ENCODE results near the gene METTL8. TPM values are rescaled to one million over a fixed set of nuclear protein-coding genes. Genes with fewer than 3 reads are reported as not detected.
A peak's percentile ranks its signal among the peaks of the same experiment; 100 is the strongest.
"Not testable (repeated sequence)": the region's sequence is repeated elsewhere in the genome, so short reads cannot be mapped to it uniquely, and the experiment has no call there.

METTL8 gene
- total and polyA plus RNA-seq, 2 of the 13 experiments (the other 11 are each of a cell fraction or from before 2014, with no cell fraction given): 18.6 to 68.2 TPM

GRCh38 chr2:171422710-171423495, 10.9 kb downstream of the METTL8 start:
- H3K9ac ChIP-seq (ENCODE audit: insufficient read depth, low read depth, low read length); H4K20me1 ChIP-seq (ENCODE audit: insufficient read depth, low read length); intact Hi-C loops (cut with micrococcal nuclease; ENCODE audit: unreplicated experiment); CTCF ChIA-PET (ENCODE audit: low intra/inter-chr PET ratio, low total read pairs); H3K36me3 ChIP-seq (replicated peaks in 1 of 2; ENCODE audit: control insufficient read depth in 1 of 2, insufficient read depth in 2 of 2, low read length in 2 of 2); H2AFZ ChIP-seq (ENCODE audit: low read length); DNase-seq (ENCODE audit: low spot score); ATAC-seq; POLR2A ChIA-PET; H3K27ac ChIP-seq (ENCODE audit: extremely low read length, insufficient read depth, low read length); in situ Hi-C loops (cut with HindIII; ENCODE audit: extremely low pct_ligation_motif_present, low pct_unique_long_range_greater_than_20kb); FAIRE-seq; H3K27me3 ChIP-seq (ENCODE audit: control insufficient read depth in 1 of 2, insufficient read depth in 2 of 2, low read length in 2 of 2); H3K4me3 ChIP-seq (replicated peaks in 1 of 3; ENCODE audit: insufficient read depth in 1 of 3, low read depth in 2 of 3, low read length in 3 of 3); BruUV-seq (replicated peaks); H3K4me2 ChIP-seq (ENCODE audit: low read depth, low read length); H3K4me1 ChIP-seq (ENCODE audit: insufficient read depth, low read length): not testable (repeated sequence)
- peaks cover 62% of the 10 kb centered on the region for H3K79me2 ChIP-seq (ENCODE audit: insufficient read depth, low read length)
- peaks cover 28% of the 10 kb centered on the region for H3K9me3 ChIP-seq (ENCODE audit: low read length)
- WGBS (ENCODE audit: low lambda C conversion rate): 96% methylated on average over 2 of the region's 2 CpGs
- TF ChIP-seq MAFK (conservative IDR thresholded peaks at IDR 0.05 in 1 of 2, IDR thresholded peaks at IDR 0.05 in 1 of 2; ENCODE audit: low read length in 2 of 2): peak; percentile 42 to 51; a peak in 3 of 4 replicates
- TF ChIP-seq MAFF (IDR thresholded peaks at IDR 0.05; ENCODE audit: low read depth, low read length): peak; percentile 27; the same call in 1 of the 2 replicates

- in situ Hi-C loops (cut with HindIII; ENCODE audit: extremely low pct_ligation_motif_present, low pct_unique_long_range_greater_than_20kb) (no loop called here), intact Hi-C loops (cut with micrococcal nuclease; ENCODE audit: unreplicated experiment) (no loop called here)
- H3K9me3 ChIP-seq (ENCODE audit: low read length): peaks cover 28% of the 10 kb centered on the region
- DNase-seq (ENCODE audit: low spot score) (no peak), FAIRE-seq (no peak), ATAC-seq (no peak)
- TF ChIP-seq CREB1 (IDR thresholded peaks at IDR 0.05) (peak; percentile 45; the same call in 1 of the 2 replicates), CREB1 (CRISPR knock-in tag; IDR thresholded peaks at IDR 0.05) (no peak), ZNF674 (CRISPR knock-in tag; IDR thresholded peaks at IDR 0.05; ENCODE audit: low read depth) (no peak), ATF7 (IDR thresholded peaks at IDR 0.05) (peak; percentile 94), ATF7 (CRISPR knock-in tag; IDR thresholded peaks at IDR 0.05) (no peak)
- no peak overlapping the region for H3K4me2 ChIP-seq (ENCODE audit: low read depth, low read length)
- no peaks in the 10 kb centered on the region for H3K27me3 ChIP-seq (ENCODE audit: control insufficient read depth in 1 of 2, insufficient read depth in 2 of 2, low read length in 2 of 2)
- peaks cover under 1% of the 10 kb centered on the region; the same call in 1 of the 2 replicates for H4K20me1 ChIP-seq (ENCODE audit: insufficient read depth, low read length)
- peaks cover 4% of the 10 kb centered on the region for H3K4me1 ChIP-seq (ENCODE audit: insufficient read depth, low read length)
- WGBS (ENCODE audit: low lambda C conversion rate): 95% methylated on average over 3 of the region's 3 CpGs
- BruUV-seq (replicated peaks): no TSS peak
- POLR2A ChIA-PET: interaction anchor here (1.2 to 1.3 kb wide), 2 partner anchors 13 kb away, joined by 4 read pairs; partner anchors contain the start of genes DCAF17 and METTL8
- H3K79me2 ChIP-seq (ENCODE audit: insufficient read depth, low read length): peaks cover 47% of the 10 kb centered on the region
- CTCF ChIA-PET (ENCODE audit: low intra/inter-chr PET ratio, low total read pairs): no interaction called here
- no peak overlapping the region for H3K27ac ChIP-seq (ENCODE audit: extremely low read length, insufficient read depth, low read length)
- H2AFZ ChIP-seq (ENCODE audit: low read length): no peak overlapping the region
- no peak overlapping the region for H3K9ac ChIP-seq (ENCODE audit: insufficient read depth, low read depth, low read length)
- peaks cover 0 to 2% of the 10 kb centered on the region in 2 experiments; a peak in 1 of 5 replicates for H3K36me3 ChIP-seq (replicated peaks in 1 of 2; ENCODE audit: control insufficient read depth in 1 of 2, insufficient read depth in 2 of 2, low read length in 2 of 2)
- no peak overlapping the region for H3K4me3 ChIP-seq (replicated peaks in 1 of 3; ENCODE audit: insufficient read depth in 1 of 3, low read depth in 2 of 3, low read length in 3 of 3)
Observed at GRCh38 chr2:171420728-171421563, 12.8 kb downstream of the METTL8 start.

Data from HepG2 (cell line).